ENCODE results near the gene IDUA. TPM values are rescaled to one million over a fixed set of nuclear protein-coding genes. Genes with fewer than 3 reads are reported as not detected.

The IDUA gene
- total and polyA plus RNA-seq, 12 donors = 1.6 to 109 (median 31.2) TPM

DNA sequence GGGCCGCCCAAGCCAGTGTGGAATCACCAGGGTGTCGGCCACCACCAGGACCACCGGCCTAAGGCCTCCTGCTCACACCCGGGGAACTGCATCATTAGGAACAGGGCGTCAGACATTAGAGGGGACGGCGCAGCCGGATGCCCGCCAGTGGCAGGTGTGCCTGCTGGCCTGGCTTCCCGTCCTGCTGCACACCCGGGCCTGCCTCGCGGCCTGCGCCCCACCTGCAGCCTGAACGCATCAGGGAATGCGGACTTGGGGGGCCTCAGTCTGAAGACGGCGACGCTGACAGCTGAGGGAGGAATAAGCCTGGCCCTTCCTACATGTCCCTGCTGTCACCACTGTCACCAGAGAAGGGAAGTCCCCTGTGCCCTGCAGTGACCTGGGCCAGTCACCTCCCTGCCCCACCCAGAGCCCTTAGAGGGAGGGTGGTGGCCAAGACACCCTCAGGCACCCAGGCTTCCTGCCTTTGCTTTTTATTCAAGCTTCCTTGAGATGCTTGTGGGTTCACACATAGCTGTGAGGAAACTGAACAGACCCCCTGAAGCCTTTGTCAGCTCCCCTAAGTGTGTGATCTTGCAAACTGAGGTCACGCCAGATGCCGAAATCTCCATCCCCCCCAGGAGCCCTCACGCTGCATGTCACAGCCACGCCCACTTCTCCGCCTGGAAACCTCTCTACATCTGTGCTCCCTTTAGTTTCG, 16.6 kb upstream of the IDUA start:
- DNase-seq = no peak
- no peaks in the 10 kb centered on the region for H3K9me3 ChIP-seq (replicated peaks in 1 of 3)
- intact Hi-C loops (cut with DNase I) = no loop called here
- TF ChIP-seq POLR2A (IDR thresholded peaks at IDR 0.05) = no peak
- no peak for TF ChIP-seq CTCF (IDR thresholded peaks at IDR 0.05)
- H3K36me3 ChIP-seq (replicated peaks in 1 of 2) = peaks cover 0 to 6% of the 10 kb centered on the region in 2 donors
- no peak overlapping the region for H3K27ac ChIP-seq
- WGBS, 4 donors = 91 to 94% (median 93%) methylated on average over 8 to 25 of the region's 25 CpGs
- peaks cover 13 to 22% of the 10 kb centered on the region in 2 donors for H3K4me1 ChIP-seq (replicated peaks in 1 of 2)
- H3K27me3 ChIP-seq = no peaks in the 10 kb centered on the region
- no peak overlapping the region for H3K4me3 ChIP-seq

DNA sequence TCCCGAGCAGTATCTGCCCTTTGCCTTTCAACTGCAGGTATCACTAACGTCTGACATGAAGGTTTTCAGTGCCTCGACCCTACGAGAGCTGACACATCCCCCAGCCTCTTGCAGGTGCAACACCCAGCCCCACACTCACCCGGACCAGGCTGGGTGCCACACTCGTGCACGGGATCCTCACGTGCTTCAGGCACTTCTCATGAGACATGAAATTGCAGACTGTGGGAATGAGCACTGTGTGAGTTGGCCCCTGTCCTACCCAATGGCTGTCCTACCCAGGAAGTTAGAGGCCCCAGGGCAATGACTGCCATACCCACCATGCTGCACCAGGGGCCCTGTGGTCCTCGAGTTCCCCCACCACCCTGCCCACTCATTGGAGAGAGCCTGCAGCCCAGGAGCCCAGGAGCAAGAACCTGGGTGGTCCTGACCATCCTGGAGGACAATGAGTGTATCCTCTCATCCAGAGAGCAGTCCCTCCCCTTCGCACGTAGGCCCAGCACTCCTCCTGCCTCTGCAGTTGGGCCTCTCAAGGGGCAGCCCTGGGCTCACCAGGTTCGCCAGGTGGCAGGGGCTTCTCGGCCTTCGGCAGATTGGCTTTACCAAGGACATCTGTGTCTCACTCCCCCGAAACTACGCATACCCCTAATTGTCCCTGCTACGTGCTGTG, 15.9 kb upstream of the IDUA start:
- H3K27ac ChIP-seq = no peak overlapping the region
- no peak overlapping the region for H3K4me3 ChIP-seq
- peaks cover 13 to 22% of the 10 kb centered on the region in 2 donors for H3K4me1 ChIP-seq (replicated peaks in 1 of 2)
- intact Hi-C loops (cut with DNase I) = no loop called here
- TF ChIP-seq CTCF (IDR thresholded peaks at IDR 0.05) (no peak), POLR2A (IDR thresholded peaks at IDR 0.05) (no peak)
- H3K27me3 ChIP-seq = no peaks in the 10 kb centered on the region
- H3K9me3 ChIP-seq (replicated peaks in 1 of 3) = no peaks in the 10 kb centered on the region
- WGBS, 4 donors = 87 to 93% (median 87%) methylated on average over 9 to 17 of the region's 17 CpGs
- no peak for DNase-seq
- H3K36me3 ChIP-seq (replicated peaks in 1 of 2) = peaks cover 0 to 6% of the 10 kb centered on the region in 2 donors

- Histone ChIP-seq H3K4me3 (peak overlapping the region in 1 of 4 donors; percentile 91), H3K36me3 (replicated peaks in 1 of 2) (no peaks in the 10 kb centered on the region), H3K27me3 (no peaks in the 10 kb centered on the region), H3K9me3 (replicated peaks in 1 of 3) (no peaks in the 10 kb centered on the region), H3K27ac (no peak overlapping the region), H3K4me1 (replicated peaks in 1 of 2) (peaks cover 13 to 22% of the 10 kb centered on the region in 2 donors)
- TF ChIP-seq POLR2A (IDR thresholded peaks at IDR 0.05) (no peak), CTCF (IDR thresholded peaks at IDR 0.05) (no peak)
- intact Hi-C loops (cut with DNase I) = no loop called here
- WGBS, 4 donors = 52 to 64% (median 57%) methylated on average over 4 to 24 of the region's 24 CpGs
- no peak for DNase-seq
These were observed 15.0 kb upstream of the IDUA start for GRCh38 chr4:971666-972500.
